GM12801 (cell line): ENCODE measurements around the gene MLYCD.

Source experiments
- TF ChIP-seq, protein P1 (sequence below): IDR thresholded peaks from one replicate; pipeline ENCODE4 v1.5.1; 2011; ENCODE audit warnings: control low read depth; ENCODE audit not compliant: insufficient read length; ENCODE audit errors: extremely low read depth

Gene MLYCD

GRCh38 chr16:83895942-83896341 is 3.0 kb upstream of the MLYCD start:
- TF ChIP-seq, protein P1, sequence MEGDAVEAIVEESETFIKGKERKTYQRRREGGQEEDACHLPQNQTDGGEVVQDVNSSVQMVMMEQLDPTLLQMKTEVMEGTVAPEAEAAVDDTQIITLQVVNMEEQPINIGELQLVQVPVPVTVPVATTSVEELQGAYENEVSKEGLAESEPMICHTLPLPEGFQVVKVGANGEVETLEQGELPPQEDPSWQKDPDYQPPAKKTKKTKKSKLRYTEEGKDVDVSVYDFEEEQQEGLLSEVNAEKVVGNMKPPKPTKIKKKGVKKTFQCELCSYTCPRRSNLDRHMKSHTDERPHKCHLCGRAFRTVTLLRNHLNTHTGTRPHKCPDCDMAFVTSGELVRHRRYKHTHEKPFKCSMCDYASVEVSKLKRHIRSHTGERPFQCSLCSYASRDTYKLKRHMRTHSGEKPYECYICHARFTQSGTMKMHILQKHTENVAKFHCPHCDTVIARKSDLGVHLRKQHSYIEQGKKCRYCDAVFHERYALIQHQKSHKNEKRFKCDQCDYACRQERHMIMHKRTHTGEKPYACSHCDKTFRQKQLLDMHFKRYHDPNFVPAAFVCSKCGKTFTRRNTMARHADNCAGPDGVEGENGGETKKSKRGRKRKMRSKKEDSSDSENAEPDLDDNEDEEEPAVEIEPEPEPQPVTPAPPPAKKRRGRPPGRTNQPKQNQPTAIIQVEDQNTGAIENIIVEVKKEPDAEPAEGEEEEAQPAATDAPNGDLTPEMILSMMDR: no peak

DNA sequence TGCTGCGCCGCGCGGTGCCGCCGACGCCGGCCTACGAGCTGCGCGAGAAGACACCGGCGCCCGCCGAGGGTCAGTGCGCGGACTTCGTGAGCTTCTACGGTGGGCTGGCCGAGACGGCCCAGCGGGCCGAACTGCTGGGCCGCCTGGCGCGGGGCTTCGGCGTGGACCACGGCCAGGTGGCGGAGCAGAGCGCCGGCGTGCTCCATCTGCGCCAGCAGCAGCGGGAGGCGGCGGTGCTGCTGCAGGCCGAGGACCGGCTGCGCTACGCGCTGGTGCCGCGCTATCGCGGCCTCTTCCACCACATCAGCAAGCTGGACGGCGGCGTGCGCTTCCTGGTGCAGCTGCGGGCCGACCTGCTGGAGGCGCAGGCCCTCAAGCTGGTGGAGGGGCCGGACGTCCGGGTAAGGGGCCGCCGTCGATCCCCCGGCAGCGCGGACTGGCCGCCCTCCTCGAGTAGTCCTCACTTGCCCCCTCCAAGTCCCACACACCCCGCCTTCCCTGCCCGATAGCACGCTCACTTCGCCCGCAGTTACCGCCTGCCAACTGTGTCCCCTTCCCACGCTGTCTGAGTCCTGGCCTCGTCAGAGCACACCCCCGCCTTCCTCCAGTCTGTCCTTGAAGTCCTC is 470 bp downstream of the MLYCD start:
- TF ChIP-seq, protein P1: no peak

DNA sequence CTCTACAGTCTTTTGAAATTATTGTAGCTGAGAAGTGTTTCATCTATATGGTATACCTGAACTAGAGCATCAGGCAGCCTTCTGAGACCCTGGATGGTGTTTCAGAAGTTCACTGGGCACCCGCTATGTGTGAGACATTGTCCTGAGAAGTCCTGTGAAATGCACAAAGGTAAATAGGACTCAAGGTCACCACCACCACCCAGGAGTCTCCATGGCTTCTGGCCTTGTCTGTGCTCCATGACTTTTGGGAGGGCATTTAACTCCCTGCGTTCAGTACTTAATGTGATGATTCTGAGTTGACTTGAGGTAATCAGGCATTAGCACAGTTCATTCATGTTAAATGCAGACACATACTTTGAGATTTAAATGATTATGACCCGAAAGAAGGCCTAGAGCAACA is 1.1 kb downstream of the MLYCD start:
- TF ChIP-seq, protein P1: no peak

GRCh38 chr16:83900571-83900970 is 1.7 kb downstream of the MLYCD start:
- TF ChIP-seq, protein P1: no peak

GRCh38 chr16:83901101-83901500 is 2.2 kb downstream of the MLYCD start:
- TF ChIP-seq, protein P1: no peak

DNA sequence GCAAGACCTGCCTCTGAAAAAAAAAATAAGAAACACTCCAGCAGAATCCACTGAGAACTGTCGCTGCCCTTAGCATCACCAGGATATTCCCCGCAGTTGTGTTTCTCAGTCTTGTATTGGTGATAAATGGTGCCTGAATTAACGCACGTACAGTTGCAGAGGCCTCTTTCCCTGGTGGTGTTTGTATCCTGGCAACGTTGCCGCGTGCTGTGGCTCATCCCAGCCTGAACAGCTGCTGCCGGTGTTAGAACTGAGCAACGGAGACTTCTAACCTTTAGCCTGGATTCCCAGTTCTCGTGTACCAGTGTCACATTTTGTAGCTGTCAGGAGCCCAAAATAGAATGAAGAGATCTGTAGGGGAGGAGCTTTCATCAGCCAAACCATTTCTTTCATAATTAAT is 4.8 kb downstream of the MLYCD start:
- TF ChIP-seq, protein P1: no peak

GRCh38 chr16:83906683-83907082 is 7.8 kb downstream of the MLYCD start:
- TF ChIP-seq, protein P1: no peak
